Hematopoietic multipotent progenitor cell treated with erythropoietin and hydrocortisone succinate and interleukin-3 and kit ligand, for 15 days (in vitro differentiated cells): Measurements from ENCODE around the gene EML5.

Experiments used
- DNase-seq: peaks from one replicate; pipeline ENCODE4 v3.0.0-alpha.2; 2015; ENCODE audit warnings: low spot score

EML5 gene

GRCh38 chr14:88707088-88707487 is 85.7 kb downstream of the EML5 start:
- no peak for DNase-seq

DNA sequence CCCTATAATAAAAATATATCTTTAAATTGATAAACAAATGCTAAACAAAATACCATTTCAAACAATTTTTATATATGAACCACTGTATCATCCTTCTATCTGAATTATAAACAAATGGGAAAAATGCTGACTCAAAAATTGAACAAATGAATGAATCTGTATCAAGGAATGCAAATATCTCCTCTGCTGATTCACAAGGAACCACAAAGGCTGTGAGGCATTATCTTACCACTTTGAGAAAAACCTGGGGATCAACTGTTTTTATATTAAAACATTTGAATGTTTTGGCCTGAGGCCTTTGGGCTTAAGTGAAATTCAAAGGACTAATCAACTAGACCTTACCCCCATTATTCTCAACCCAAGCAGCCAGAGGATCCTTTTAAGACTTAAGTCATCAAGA is 86.3 kb downstream of the EML5 start:
- no peak for DNase-seq

DNA sequence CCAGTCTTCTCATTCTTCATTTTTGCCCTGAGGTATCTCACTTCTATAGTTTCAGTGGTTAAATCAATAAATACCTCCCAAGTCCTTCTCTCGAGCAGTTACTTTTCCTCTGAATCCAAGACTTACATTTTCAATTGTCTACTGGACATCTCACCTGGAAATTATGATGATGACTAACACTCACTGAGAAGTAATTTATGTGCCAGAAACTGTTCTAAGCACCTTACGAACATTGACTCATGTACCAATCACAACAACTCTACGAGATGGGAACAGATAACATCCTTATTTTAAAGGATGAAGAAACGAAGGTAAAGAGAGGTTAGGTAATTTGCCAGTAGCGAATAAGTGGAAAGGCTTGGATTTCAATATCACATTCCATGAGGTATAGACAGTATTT is 94.1 kb downstream of the EML5 start:
- DNase-seq, result no peak

- no peak for DNase-seq
These were observed 96.9 kb downstream of the EML5 start for GRCh38 chr14:88695870-88696269.

DNA sequence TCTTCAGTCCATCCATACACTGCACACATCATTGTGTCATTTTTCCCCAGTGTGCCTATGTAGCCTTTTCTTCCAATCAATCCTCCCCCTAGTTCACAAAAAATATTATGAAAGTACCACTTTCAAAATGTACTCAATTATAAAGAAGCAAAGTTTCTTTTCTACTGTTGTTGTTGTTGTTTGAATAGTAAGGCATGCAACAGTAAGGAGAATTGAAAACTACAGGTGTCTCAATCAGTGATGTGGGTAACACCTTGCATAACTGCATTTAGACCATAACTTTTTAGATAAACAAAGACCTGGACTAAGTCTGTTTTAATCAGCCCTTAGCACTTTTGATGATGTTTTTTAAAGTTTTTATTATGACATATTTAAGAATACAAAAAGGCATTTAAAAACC is 104.4 kb downstream of the EML5 start:
- DNase-seq, result no peak

- DNase-seq, result no peak
These were observed 109.6 kb downstream of the EML5 start for GRCh38 chr14:88683119-88683518.

- DNase-seq, result no peak
These were observed 110.1 kb downstream of the EML5 start for GRCh38 chr14:88682495-88683114.

DNA sequence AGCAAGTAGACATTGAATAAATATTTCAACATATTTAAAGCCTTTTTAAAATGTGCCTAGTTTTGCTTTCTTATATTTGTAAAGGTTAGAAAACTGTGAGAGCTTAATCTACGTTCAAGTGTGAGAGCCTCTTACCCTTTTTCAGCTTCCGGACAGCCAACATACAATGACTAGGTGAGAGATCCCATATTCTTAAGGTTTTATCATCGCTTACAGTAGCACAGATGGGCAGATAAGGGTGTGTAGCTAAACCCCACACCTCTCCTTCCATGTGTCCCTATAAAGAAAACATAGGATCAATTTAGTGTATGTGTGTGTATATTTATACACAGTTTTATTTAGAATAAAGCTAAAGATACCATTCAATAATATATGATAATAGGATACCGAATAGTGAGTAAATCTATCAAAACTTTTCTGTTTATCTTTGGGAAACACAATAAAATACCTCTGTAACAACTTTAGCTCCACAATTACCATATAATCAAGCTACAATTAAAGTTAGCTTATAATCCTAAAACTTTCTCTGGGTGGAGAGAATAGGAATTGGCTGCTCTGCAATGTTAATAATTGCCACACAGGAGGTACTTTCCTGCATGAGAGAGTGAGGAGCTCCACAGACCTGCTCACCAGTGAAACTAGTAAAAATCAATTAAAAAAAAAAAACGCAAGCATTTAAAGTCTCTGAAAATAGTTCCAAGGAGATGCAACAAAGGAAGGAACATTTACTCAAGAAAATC is 110.8 kb downstream of the EML5 start:
- DNase-seq, result no peak

DNA sequence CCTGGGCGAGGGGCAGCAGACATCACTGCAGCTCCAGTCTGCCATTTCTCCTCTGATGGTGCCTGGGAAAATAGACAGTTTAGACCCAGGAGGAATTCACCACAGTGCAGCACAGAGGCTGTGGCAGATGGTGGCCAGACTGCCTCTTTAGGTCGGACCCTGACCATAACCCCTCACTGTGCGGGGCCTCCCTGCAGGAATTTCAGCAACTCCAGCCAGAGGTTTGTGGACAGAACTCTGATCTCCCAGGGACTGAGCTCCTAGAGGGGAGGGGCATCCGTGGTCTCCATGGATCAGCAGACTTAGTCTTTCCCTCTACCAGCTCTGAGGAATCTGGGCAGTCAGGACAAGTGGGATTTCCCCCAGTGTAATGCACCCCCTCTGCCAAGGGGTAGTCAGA is 123.4 kb downstream of the EML5 start:
- no peak for DNase-seq

- no peak for DNase-seq
These were observed 124.2 kb downstream of the EML5 start for GRCh38 chr14:88668448-88669116.

DNA sequence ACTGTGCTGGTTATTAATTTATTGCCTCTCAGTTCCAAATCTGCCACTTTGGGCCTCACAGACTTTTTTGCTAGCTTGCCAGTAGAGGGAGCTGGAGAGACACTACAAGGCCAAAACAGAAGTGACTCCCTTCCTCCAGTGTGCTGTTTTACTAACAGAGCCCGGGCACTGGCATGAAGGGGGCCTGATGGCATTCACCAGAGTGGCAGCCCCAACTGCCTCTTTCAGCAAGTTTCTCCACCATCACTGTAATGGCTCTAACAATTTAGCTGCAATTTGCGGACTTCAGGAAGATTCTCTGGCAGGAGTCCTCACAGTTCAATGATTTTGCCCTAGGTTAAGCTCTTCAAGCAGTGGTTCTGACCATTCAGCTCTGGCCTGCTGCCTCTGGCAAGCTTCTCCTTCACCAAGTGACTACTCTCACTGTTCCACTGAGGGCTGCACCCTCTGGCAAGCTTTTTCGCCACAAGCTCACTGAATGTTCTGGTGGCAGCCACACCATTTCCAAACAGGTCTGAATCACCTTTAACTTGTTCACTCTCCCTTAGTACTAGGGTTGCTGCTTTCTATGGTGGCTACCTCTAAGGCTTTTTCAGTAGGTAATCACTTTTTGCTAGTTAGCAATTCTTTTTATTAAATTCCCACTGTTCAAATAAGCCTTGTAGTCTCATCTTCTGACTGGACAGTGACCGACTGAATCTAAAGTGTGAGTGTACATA is 125.0 kb downstream of the EML5 start:
- peak; percentile 49 for DNase-seq

- DNase-seq, result no peak
These were observed 132.7 kb downstream of the EML5 start for GRCh38 chr14:88660056-88660455.

GRCh38 chr14:88639221-88639620 is 153.5 kb downstream of the EML5 start:
- no peak for DNase-seq

DNA sequence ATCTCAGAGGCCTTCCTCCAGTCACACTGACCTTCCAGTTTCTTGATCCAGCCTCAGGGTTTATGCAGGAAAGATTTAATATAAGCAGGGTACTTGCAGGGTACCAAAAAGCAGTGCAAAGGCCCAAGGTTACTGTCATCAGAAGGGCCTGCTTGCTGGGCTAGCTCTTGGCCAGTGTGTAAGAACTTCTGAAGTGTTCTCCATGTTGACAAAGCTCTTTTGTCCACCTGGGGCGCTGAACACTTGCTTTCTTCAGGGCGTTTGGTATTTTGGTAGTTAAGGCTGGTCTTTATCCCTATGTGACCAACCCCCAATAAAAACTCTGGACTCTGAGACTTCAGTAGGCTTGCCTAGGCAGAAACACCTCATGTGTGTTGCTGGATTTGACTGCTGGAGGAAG is 160.2 kb downstream of the EML5 start:
- no peak for DNase-seq

DNA sequence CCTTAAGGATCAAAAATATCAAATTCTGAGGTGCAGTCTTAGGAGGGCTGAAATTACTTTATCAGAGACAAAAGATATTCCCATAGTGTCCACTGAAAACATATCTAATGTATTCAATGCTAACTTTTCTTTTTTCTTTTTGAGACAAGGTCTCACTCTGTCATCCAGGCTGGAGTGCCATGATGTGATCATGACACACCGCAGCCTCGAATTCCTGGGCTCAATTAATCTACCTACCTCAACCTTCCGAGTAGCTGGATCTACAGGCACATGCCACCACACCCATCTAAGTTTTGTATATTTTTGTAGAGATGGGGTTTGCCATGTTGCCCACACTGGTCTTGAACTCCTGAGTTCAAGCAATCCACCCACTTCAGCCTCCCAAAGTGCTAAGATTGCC is 161.7 kb downstream of the EML5 start:
- no peak for DNase-seq

- DNase-seq, result no peak
These were observed 162.2 kb downstream of the EML5 start for GRCh38 chr14:88630565-88630964.

DNA sequence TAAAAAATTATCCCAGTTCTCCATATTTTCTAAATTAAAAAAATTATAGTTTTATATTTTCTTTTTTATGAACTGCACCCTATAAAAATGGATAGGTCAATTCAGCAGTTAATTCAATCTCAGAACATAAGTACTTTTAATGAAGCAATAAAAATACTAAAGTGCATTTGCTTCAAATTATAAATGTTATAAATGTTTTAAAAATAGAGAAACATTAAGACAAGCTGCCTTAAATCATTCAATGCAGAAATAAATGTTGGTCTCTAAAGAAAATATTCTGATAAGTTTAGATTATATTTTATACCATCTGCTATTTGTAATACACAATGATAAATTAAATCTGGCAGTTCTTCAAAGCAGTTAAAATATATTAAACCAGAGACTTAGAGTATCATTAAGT is 164.3 kb downstream of the EML5 start:
- no peak for DNase-seq

DNA sequence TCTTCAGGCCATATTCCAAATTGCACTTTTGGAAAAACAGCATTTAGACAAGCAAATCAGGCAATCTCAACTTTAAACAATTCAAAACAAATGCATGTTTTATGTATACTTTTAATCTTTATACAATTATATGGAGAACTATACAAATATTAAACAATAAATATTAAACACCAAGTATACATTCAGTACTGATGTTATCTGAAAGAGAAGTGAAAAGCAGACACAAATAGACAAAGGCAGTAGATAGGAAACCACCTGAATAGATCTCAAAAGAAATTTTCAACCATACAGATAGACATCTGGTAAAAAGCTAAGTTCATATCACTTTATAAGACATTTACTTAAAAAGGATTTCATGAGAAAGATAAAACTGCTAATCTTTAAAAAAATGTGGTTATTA is 164.7 kb downstream of the EML5 start:
- no peak for DNase-seq

DNA sequence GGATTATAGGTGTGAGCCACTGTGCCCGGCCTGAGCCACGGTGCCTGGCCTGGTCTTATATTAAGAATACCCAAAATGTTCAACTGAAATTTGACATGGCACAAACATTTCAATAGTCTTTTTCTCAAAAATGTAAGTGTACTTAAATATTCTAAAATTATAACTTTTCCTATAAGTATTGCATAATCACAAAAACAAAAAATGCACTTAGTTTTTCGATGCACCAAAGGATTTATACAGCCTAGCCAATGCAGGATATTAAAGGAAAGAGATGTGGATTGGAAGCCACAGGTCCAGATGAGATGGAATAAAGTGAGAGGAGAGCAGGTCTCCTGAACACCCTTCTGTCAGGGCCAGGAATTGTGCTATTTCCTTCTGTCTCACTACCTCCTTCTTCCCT is 167.1 kb downstream of the EML5 start:
- no peak for DNase-seq

DNA sequence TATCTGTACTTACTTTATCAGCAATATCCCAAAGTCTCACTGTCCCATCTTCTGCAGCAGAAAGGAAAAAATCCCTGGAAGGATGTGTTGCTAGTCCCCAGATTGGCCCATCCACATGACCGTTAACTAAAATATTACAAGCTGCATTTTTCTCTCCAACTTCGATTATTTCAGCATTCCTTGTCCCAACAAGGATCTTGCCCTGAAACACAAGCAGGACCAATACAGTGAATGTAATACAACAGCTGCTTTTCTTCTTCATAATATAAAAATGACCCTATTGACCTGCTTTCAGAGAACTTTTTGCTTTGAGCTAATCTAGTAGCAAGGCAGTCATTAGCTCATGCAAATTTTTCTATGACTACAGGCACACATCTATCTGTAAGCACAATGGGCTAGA is 171.7 kb downstream of the EML5 start:
- no peak for DNase-seq

DNA sequence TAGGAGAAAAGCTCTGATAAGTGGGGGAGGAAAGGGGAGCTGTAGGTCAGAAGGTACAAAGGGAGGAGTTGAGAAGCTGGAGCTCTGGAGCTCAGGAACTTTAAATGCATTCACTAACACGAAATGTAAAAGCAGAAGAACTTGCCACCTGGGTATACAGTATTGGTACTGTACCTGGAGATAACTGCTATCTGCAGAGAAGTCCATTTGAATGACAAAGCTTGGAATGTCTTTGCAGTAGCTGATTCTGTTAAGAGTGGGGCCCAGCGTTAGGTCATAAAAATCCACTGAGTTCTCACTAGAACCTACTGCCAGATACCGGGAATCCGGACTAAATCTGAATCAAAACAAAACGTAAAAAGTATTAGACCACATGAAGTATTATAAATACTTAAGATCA is 174.3 kb downstream of the EML5 start:
- no peak for DNase-seq

DNA sequence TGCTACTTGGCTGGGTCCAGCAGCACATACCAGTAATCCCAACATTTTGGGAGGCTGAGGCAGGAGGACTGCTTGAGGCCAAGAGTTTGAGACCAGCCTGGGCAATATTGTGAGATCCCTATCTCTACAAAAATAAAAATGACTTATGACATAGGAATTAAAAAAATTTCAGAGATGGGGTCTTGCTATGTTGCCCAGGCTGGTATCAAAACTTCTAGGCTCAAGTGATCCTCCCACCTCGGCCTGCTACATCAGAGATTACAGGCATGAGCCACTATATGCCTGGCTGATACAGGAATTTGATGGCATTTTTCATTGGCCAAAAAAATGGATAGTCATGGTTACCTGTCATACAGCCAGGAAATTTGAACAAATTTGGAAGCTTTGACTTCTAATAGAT is 175.3 kb downstream of the EML5 start:
- no peak for DNase-seq

- no peak for DNase-seq
These were observed 176.1 kb downstream of the EML5 start for GRCh38 chr14:88616697-88617096.
